AML-193 (cell line): Measurements from ENCODE around the gene ZMIZ1.

Experiments
- DNase-seq, 2 experiments: peaks; one replicate each; lab custom pipeline; 2025; lab: John Stamatoyannopoulos, UW

Gene ZMIZ1

DNA sequence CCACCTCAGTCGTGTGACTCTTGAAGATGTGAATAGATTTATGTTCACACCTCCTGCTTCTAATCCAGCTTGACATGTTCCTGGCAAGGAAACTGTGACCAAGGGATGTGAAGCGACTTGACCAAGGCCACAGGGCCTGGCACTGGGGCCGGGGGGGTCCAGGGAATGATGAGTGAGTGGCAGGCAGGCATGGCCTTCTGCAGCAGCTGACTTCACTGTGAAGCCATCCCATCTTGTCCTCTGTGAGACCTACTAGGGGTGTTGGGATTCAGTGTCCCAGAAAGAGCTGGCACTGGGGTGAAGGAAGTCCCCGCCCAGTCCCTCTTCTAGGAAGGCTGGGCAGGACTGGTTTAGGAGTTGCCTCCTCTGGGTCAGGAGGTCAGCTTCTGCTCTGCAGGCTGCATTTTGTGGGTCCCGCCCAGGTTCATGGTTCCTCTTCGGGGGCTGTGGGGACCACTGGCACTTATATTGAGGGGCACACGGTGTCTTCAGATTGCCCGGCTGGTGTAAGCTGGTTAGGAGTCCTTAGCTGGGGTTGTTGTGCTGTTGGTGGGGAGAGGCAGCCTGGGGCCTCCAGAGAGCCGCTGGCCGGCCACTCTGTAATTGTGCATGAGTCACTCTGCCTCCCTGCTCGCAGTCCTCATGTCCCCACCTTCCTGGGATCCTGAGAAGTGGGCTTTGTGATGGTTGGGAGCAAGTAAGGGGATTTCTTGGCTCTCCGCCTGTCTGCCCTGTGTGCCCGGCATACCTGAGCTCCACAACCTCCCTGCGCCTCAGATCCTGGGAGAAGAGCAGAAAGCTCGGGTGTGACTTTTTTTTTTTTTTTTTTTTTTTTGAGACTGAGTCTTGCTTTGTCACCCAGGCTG is 11.0 kb downstream of the ZMIZ1 start:
- DNase-seq, result no peak

DNA sequence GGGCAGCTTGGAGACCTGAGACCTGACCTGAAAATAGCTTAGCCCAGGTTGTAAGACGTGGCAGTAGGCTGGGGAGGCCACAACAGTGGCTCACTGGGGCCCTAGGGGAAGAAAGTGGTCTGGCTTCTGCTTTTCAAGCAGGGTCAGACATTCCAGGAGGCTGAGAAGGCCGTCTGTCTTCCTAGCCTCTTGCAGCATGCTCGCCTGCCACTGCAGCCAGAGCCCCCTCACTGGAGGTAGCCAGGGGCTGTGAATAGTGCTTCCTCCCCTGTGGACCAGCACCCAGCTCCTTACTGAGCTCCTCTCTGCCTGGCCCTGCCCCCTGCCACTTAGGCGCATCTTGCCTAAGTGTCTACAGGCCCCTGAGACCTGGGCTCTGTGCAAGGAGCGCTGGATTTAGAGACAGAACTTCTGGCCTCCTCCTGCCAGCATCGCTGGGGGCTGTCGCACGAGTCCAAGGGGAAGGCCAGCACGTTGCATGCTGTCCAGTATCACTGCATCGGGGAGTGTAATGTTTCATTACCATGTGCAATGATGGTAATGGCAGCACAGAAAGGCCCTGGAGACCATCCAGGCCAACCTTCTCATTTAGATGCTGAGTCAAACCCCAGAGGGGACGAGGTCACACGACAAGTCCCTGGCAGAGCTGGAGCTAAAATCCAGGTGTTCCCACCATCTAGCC is 12.7 kb downstream of the ZMIZ1 start:
- no peak for DNase-seq

DNA sequence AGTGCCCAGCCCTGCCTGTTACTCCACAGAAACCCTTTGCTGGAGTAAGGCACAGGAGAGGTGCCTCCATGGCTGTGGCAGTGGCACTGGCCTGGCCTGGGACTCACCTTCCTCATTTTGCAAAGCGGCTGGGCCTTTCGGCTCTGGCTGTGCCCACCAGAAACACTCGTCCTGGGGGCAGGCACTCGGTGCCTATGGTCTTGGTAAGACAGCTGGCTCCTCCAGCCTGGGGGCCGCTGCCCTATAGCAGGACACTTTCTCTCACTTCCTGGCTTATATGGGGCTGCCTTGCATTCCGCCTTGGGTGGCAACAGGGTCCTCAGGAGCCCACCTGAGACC is 13.2 kb downstream of the ZMIZ1 start:
- DNase-seq, result no peak

- DNase-seq, result no peak
Observed at GRCh38 chr10:79082631-79083596, 14.1 kb downstream of the ZMIZ1 start.

GRCh38 chr10:79084012-79084971 is 15.5 kb downstream of the ZMIZ1 start:
- peak; percentile 93 to 96 for DNase-seq

GRCh38 chr10:79084972-79085597 is 16.3 kb downstream of the ZMIZ1 start:
- peak; percentile 19 to 41 for DNase-seq

- no peak for DNase-seq
Observed at GRCh38 chr10:79086822-79087221, 18.1 kb downstream of the ZMIZ1 start.

- DNase-seq, result no peak
Observed at GRCh38 chr10:79087721-79088120, 19.0 kb downstream of the ZMIZ1 start.

GRCh38 chr10:79088176-79088575 is 19.4 kb downstream of the ZMIZ1 start:
- no peak for DNase-seq

GRCh38 chr10:79088613-79089355 is 20.0 kb downstream of the ZMIZ1 start:
- DNase-seq, result no peak

- no peak for DNase-seq
Observed at GRCh38 chr10:79089632-79090031, 20.9 kb downstream of the ZMIZ1 start.

GRCh38 chr10:79090134-79090803 is 21.5 kb downstream of the ZMIZ1 start:
- DNase-seq, result no peak

DNA sequence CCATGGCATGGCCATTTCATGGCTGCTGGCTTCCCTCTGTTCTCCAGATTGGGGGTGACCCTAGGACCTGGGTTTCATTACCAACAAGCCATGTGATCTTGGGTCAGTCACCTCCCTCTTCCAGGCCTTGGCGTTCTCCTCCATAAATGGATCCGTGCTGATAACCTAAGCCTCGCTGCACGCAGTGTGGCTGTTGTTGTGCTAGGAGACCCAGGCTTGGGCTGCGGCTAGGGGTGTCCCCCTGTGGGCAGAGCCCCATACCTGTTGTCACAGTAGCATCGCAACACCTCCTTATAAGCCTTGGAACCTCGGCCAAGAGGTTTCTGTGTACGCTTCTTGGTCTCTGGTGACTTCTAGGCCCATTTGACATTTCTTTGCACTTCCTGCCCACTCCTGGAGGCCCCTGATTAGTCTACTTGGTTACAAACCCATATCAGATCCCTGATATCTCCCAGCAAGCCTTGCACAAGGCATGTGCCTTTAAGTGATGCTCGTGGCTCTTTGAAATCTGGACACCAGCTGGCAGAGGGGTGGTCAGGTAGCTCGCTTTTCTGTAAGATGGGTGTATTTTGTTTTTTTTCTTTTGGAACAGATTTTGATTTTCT is 23.6 kb downstream of the ZMIZ1 start:
- no peak for DNase-seq

GRCh38 chr10:79093658-79094411 is 25.1 kb downstream of the ZMIZ1 start:
- DNase-seq, result peak; percentile 86 to 91

DNA sequence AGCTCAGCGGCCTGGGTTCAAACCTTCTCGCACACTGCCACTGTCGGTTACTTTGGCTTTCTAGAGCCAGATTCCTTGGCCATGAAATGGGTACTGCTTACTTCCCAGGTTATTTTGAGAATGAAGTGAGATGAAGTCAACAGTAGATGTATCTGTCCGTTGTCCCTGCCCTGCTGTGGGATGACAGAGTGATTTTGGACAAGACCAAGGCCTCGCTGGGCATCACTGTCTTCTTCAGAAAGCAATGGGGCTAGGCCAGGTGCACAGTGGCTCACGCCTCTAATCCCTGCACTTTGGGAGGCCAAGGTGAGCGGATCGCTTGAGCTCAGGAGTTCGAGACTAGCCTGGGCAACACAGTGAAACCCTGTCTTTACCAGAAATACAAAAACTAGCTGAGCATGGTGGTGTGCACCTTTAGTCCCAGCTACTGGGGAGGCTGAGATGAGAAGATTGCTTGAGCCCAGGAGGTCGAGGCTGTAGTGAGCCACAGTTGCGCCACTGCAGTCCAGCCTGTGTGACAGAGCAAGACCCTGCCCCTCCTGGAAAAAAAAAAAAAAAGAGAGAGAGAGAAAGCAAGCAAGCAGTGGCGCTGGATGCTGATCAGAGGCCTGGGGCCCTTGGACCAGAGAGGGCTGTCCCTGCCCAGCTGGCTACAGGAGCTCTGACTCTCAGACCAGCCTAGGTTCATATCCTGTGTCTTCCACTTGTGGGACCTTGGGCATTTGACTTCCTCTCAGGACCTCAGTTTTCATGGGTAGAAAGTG is 25.8 kb downstream of the ZMIZ1 start:
- no peak for DNase-seq

- no peak for DNase-seq
Observed at GRCh38 chr10:79095316-79095715, 26.6 kb downstream of the ZMIZ1 start.

- no peak for DNase-seq
Observed at GRCh38 chr10:79096514-79096913, 27.7 kb downstream of the ZMIZ1 start.
